SKM-1 (cell line): ENCODE results near the gene RPS2.
"Not testable (repeated sequence)": the region's sequence is repeated elsewhere in the genome, so short reads cannot be mapped to it uniquely, and the experiment has no call there.

ENCODE experiments used
- DNase-seq: peaks from one replicate; lab custom pipeline; 2025; ENCODE audit not compliant: unreplicated experiment; lab: John Stamatoyannopoulos, UW

The RPS2 gene

DNA sequence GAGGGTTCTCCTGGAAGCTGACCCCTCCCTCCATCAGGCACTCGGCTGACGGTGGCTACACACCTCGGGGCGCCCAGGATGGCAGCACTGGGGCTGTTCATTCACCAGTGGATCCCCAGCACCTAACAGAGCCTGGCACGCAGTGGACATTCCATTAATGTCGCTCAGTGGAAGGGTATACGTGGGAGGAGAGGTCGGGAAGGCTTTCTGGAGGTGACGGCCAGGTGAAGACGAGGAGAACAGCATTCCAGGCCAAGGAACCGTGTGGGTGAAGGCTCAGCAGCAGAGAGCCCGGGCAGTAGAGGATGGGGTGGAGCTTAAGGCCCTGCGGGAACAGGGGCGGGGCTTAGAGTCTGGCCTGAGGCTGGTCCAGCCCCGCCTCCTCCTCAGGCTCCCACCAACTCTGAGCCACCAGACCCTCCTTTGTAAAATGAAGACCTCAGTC is 43.9 kb downstream of the RPS2 start:
- DNase-seq, result no peak

DNA sequence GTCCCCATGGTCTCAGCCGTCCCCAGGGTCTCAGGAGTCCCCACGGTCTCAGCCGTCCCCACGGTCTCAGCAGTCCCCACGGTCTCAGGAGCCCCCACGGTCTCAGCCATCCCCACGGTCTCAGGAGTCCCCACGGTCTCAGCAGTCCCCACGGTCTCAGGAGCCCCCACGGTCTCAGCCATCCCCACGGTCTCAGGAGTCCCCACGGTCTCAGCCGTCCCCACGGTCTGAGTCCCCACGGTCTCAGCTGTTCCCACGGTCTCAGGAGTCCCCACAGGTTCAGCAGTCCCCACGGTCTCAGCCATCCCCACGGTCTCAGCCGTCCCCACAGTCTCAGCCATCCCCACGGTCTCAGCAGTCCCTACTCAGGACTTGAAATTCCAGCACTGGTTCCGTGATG is 44.5 kb downstream of the RPS2 start:
- DNase-seq, result not testable (repeated sequence)

DNA sequence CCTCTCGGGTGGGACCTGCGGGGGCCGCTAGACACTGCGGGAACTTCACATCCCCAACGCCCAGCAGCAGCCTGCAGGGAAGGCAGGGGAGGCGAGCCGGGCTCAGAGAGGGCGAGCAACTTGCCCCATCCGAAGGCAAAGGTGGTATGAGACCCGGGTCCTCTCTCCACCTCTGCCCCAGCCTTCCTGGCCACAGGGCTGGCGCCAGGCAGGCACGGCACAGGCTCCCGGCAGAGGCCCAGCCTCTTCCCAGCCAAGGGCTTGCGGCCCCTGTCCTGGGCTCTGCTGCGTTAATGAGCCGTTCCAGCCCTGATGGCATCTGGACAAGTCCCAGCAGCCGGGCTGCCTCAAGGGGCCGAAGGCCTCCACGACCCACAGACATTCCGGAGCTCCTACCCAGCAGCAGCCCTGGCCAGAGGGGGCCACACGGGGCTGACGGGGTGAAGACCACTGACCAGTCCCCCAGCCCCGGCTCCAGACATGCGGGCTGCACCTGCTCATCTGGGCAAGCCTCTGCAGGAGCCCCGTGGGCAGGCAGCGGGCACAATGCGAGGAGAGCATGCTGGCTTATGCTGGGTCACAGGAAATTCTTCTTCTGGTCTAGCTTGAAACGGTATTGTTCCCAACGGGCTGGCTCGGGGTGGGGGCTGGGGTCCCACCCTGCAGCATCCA is 45.2 kb downstream of the RPS2 start:
- no peak for DNase-seq

DNA sequence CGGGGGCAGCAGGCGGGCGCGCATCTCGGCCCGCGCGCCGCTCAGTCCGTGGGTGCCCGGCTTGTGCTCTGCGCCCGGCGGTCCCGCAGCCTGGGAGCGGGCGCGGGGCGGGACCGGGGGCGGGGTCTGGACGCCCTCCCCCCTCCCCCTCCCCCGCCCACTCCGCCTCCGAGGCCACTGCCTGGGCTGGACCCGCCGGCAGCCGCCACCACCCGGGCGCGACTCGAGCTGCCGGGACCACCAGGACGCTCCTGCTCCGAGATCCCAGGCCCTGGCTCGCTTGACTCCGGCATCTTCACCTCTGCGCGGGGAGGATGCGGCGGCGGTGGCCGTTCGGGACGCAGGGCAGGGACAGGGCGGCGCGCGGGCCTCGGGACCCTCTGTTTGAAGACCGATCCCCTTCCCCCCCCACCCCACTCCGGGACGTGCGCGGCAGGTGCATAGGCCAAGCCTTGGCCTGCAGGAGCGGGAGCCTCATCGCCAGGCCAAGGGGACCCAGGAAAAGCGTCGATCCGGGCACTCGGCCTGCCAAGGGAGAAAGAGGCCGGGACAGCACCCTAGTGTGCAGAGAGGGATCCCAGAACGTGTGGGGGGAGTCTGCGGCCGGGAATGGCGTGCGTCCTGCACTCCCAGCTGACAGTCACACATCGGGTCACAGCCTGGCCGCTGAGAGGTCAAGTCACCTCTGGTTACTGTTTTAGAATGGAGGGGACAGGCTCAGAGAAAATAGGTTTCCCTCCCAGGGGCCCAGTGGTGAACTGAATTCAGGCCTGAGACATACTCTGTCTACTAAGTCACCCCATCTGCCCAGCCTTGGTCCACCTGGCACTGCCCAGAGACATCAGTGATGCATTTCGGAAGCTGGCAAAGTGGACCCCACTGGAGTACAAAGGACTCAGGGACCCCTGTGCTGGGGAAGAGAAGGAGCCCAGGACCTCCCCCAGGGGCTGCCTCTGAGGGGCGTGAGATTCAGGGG is 46.0 kb downstream of the RPS2 start, which contains the start of gene HS3ST6:
HS3ST6 (minus strand) TSS at position 65 of the 976 bp plus-strand sequence. CDS start 92 bp downstream, outside the sequence.
- DNase-seq, result no peak

DNA sequence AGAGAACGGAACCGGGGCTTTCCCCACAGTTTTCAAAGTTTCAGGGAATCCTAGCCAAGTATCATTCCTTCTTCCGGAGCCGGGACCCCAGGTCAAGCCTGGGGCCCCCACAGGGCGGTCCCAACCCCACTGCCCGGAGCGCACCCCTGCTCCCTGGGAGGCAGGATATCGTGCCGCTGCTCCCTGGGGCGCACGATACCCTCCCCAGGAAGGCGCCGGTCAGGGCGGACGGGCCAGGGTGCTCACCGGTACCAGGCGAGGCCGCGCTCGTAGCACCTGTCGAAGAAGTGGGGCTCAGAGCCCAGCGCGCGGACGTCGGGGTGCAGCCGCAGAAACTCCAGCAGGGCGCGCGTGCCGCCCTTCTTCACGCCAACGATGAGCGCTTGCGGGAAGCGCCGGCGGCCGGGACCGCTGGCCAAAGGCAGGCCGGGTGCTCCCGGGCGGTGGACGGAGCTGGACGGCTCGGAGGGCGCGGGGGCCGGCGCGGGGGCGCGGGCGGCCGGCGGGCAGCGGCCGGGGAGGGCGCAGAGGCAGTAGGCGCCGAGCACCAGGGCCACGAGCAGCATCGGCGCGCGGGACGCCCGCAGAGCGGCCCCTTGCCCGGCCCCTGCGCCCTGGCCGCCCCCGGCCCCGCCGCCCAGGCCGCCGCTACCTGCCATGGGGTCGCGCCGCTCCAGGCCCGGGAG is 46.8 kb downstream of the RPS2 start:
- no peak for DNase-seq

DNA sequence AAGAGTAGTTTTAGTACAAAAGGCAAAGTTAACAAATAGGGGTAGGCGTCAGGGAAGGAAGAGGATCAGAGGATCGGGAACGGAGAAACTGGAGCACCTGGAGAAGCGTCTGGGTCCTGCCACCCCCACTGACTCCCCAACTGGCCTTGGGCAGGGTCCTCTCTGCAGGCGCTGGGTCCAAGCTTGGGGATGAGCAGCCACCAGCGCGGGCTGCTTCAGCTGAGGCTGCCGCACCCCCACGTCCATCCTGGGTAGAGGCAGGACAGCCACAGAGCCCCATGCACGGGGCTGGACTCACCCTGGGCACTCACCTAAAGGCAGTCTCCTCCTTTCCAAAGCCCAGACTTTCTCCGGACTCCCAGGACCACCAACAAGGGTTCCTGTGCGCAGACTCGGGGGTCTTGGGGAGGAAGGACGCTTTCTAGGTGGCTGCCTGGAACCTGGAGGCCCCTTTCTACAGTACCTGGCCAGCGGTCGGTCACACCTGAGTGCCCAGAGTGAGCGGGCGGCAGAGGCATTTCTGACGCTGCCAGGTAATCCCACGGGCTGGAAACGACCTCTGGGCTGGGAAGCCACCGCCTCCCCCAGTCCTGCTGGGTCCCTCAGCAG is 47.5 kb downstream of the RPS2 start:
- DNase-seq, result no peak

DNA sequence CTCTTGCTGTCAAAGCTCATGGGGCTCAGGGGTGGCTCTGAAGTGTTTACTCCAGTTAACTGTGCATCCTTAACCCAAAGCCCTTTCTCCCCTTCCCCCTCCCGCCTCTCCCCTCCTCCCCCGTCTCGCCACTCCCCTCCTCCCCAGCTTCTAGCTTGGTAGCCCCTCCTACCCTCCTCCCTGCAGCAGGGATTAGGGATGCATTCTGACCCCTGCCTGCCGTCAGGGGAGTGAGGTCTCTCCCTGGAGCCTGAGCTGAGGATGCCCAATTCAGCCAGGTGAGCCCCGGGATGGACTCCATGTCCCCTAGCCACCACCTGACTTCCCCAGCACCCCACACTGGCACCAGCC is 48.0 kb downstream of the RPS2 start:
- DNase-seq, result no peak

DNA sequence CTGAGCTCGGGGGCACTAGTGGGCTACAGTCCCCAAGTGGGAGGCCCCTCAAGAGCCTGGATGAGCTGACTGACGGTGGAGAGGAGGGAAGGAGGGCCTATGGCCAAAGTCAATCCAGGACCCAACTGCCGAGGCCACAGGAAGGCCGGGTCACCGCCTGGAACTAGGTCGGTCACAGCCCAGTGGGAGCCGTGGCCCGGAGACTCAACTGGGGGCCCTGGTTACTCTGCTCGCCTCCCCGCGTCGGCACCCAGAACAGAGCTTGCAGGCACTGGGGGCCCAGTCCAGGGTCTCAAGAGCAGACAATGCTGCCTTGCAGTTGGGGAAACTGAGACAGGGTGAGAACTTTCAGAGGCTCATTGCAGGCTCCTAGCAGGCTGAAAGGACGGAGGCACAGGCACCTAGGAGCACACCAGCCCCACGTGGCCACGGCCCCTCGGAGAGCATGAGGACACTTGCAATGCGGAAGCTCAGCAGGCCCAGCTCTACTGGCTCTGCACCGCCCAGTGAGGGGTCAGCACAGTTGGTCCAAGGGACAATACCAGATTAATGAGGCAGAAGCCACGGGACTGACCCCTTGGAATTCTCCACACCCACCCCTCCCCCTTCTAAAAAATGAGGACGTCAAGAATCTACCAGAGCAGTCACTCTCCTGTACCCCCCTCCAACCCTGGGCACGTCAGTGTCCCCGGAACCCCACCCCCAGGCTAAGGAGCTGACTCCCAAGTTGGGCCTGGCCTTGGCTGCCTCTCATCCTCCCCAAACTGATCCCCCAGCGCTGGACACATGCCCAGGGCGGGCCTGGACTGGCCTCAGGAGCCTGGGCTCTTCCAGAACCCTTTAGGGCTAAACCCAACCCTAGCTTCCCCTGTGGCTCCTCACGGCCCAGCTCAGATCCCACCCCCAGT is 48.6 kb downstream of the RPS2 start:
- DNase-seq, result no peak

DNA sequence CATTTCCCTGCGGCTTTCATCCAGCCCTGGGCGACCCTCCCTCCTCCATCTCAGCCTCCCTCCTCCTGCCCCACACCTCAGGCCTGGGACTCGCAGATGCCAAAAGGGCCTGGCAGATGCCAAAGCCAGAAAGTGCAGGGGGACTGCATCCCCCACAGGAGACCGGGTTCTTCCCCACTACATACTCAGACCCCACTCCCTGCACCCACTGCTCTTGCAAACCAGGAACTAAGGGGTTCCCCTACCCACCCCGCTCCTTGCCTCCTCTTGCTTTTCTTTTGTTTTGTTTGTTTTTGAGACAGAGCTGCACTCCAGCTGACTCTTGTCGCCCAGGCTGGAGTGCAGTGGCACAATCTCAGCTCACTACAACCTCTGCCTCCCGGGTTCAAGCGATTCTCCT is 49.6 kb downstream of the RPS2 start:
- DNase-seq, result no peak

DNA sequence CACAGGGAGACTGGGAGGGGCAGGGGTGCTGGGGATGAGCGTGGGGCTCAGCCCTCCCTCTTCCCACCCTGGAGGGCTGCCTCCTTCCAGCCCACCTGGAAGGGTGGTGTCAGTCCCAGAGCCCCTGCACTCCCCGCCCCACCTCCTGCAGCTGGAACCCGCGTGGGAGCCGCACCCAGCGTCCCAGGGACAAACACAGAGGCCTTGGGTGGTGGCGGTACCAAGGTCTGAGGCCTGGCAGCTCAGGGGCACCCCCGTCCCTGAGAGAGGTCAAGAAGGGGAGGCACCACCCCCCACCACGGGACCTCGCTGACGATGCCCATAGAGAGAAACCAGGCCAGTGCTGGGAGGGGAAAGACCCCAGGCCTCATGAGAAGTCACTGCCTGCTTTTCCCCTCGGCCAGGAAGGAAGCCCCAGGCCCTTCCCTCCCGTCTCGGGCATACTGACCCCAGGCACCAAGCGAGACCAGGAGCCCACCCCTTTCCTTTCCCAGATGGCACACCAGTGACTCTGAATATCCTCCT is 50.5 kb downstream of the RPS2 start:
- DNase-seq, result no peak

DNA sequence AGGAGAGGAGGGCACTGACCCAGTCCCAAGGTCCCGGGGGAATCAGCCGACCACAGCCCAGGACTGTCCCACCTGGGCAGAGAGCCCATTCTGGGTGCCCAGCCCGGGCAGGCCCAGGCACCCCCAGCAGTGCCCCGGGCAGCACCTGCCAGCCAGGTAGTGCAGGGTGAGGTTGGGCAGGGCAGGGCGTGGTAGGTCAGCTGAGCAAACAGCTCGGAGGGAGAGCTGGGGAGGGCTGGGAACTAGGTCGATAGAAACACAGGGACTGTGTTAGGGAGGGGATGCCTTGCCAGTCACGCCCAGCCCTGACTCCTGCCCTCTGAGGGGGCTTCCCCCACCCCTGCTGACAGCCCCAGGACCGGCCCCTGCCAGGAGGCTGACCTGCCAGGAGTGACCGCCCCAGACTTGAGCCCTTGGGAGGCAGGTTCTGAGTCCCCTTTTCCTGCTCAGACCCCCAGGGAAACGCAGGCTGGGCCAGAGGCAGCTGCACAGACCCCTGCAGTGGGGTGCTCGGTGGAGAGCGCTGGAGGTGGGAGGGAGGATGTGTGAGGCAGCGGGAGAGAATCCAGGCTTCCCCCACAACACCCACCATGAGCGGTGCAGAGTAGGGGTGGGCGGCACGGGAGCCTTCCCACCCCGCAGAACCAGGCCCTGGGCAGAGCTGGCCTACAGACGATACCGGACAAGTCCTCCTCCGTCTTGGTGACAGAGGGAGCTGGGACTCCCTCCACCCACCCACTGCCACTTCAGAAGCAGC is 51.1 kb downstream of the RPS2 start:
- DNase-seq, result no peak

DNA sequence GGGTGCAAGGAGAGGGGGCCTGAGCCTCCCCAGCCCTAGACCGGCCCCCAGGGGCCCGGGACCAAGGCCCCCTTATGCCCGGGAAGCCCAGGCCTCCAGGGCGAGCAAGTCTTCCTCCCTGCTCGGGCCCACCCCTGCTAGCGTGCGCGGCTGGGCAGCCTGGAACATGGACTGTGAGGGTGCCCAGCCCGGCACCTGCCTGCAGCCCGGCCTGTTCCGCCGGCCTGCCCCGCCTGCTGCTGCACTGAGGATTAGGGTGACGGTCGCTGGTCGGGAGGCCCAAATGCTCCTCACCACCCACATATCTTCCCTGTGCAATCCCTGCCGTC is 52.4 kb downstream of the RPS2 start:
- DNase-seq, result no peak
